ENCODE data around the gene FGF23. TPM values are rescaled to one million over a fixed set of nuclear protein-coding genes. Genes with fewer than 3 reads are reported as not detected.

The FGF23 gene
- total RNA-seq, 4 donors from 2014 or later, result not detected

DNA sequence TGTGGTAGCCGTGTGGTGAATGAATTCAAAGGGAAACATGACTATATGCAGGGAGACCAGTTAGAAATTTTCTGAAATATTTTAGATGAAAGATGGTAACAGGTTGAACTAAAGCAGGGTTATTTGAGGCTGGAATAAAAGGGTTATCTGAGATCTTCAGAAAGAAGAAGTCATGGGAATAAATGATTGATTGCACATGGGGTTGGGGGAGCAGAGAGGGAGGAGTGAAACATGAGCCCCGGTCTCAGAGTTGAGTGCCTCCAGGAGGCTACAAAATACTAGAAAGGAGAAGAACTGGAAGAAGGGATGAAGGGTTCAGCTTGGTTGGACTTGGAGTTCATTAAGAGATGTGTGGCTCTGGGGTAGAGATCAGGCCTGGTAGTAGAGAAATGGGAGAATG is 16.3 kb upstream of the FGF23 start:
- Histone ChIP-seq H3K4me3 (no peak overlapping the region), H3K27ac (no peak overlapping the region), H3K36me3 (no peaks in the 10 kb centered on the region), H3K9me3 (no peaks in the 10 kb centered on the region), H3K27me3 (peaks cover 17% of the 10 kb centered on the region), H3K4me1 (no peaks in the 10 kb centered on the region)
- no peak for DNase-seq (ENCODE audit: low spot score in 2 of 2)
- TF ChIP-seq, protein P1, sequence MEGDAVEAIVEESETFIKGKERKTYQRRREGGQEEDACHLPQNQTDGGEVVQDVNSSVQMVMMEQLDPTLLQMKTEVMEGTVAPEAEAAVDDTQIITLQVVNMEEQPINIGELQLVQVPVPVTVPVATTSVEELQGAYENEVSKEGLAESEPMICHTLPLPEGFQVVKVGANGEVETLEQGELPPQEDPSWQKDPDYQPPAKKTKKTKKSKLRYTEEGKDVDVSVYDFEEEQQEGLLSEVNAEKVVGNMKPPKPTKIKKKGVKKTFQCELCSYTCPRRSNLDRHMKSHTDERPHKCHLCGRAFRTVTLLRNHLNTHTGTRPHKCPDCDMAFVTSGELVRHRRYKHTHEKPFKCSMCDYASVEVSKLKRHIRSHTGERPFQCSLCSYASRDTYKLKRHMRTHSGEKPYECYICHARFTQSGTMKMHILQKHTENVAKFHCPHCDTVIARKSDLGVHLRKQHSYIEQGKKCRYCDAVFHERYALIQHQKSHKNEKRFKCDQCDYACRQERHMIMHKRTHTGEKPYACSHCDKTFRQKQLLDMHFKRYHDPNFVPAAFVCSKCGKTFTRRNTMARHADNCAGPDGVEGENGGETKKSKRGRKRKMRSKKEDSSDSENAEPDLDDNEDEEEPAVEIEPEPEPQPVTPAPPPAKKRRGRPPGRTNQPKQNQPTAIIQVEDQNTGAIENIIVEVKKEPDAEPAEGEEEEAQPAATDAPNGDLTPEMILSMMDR (IDR thresholded peaks at IDR 0.05), result no peak
- TF ChIP-seq EP300 (IDR thresholded peaks at IDR 0.05) (no peak), POLR2A (IDR thresholded peaks at IDR 0.05) (no peak), POLR2AphosphoS5 (IDR thresholded peaks at IDR 0.05) (no peak)
- WGBS, result 63% methylated on average over 2 of the region's 2 CpGs

DNA sequence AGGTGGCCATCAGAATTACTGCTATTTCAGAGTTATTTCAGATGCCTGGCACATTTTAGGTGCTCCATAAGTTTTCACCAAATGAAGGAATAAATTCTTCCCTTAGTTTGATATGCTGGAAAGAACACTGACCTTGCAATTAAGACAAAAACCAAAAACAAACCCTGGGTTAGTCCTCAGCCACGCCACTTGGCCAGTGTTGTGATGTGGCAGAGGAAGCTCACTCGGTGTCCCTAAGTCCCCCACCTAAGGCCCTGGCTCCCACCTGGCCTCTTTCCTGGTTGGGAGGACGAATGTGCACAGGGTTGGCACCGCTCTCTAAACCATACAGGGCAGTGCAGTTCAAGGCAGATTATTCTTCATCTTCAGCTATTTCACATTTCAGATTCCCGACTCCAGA is 13.7 kb upstream of the FGF23 start:
- no peak for DNase-seq (ENCODE audit: low spot score in 2 of 2)
- no peaks in the 10 kb centered on the region for H3K4me1 ChIP-seq
- WGBS, result 72% methylated on average over 5 of the region's 5 CpGs
- no peak for TF ChIP-seq EP300 (IDR thresholded peaks at IDR 0.05)
- H3K4me3 ChIP-seq, result no peak overlapping the region
- H3K9me3 ChIP-seq, result no peaks in the 10 kb centered on the region
- H3K36me3 ChIP-seq, result no peaks in the 10 kb centered on the region
- H3K27me3 ChIP-seq, result peaks cover 17% of the 10 kb centered on the region
- no peak overlapping the region for H3K27ac ChIP-seq

DNA sequence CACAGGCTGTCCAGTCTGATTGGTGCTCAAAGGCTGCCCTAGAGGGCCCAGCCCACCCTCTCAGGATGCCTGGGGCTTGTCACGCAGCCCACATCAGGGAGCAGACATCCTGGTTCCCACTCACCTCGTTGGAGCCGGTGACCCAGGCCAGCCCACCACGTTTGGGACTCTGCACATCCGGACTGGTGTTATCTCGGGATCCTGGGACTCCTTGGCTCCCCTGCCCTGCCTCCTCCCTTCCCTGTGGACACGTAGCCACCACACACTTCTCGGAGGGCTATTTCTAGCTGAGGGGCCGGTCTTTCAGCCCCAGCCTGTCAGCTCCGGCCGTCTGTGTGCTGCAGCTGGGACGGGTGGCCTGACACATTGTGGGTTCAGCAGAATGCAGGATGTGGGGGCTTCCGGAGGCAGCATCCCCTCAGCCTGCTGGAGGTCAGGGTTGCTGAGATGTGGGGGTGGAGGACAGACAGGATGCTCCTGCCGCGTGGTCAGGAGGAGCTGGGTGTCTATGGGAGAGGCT is 12.8 kb upstream of the FGF23 start:
- TF ChIP-seq POLR2AphosphoS5 (IDR thresholded peaks at IDR 0.05) (no peak), EP300 (IDR thresholded peaks at IDR 0.05) (no peak), POLR2A (IDR thresholded peaks at IDR 0.05) (no peak)
- TF ChIP-seq, protein P1 (IDR thresholded peaks at IDR 0.05), result no peak
- WGBS, result 27% methylated on average over 2 of the region's 15 CpGs

DNA sequence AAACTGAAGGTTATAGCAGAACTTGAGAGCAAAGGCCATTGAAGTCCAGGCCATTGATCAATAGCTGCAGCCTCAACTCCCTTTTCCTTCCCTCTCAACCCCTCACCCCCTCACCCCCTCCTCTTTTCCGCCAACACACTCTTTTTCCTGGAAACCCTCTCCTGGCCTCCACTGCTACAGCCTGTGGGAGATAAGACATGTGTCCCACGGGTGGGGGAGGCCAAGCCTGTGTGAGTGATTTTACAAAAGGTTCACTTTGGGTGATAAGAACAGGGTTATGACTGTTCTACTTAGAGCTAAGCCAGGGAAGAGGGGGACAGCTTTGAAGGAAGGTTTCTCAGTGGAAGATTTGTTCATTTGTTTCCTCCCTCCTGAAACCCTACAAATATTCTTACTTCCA is 9.2 kb upstream of the FGF23 start:
- Histone ChIP-seq H3K4me3 (no peak overlapping the region), H3K27me3 (peaks cover 17% of the 10 kb centered on the region), H3K9me3 (no peaks in the 10 kb centered on the region), H3K27ac (no peak overlapping the region), H3K36me3 (no peaks in the 10 kb centered on the region), H3K4me1 (no peaks in the 10 kb centered on the region)
- no peak for DNase-seq (ENCODE audit: low spot score in 2 of 2)
- TF ChIP-seq POLR2AphosphoS5 (IDR thresholded peaks at IDR 0.05) (no peak), EP300 (IDR thresholded peaks at IDR 0.05) (no peak), POLR2A (IDR thresholded peaks at IDR 0.05) (no peak)
- TF ChIP-seq, protein P1 (IDR thresholded peaks at IDR 0.05), result no peak
- 52% methylated on average over 2 of the region's 2 CpGs for WGBS

More for the DNA sequence above, 12.8 kb upstream of the FGF23 start:
- H3K27me3 ChIP-seq, result peaks cover 21% of the 10 kb centered on the region
- H3K27ac ChIP-seq, result no peak overlapping the region
- H3K4me1 ChIP-seq, result no peaks in the 10 kb centered on the region
- H3K4me3 ChIP-seq, result no peak overlapping the region
- H3K9me3 ChIP-seq, result no peaks in the 10 kb centered on the region
- no peak for DNase-seq (ENCODE audit: low spot score in 2 of 2)
- no peaks in the 10 kb centered on the region for H3K36me3 ChIP-seq

DNA sequence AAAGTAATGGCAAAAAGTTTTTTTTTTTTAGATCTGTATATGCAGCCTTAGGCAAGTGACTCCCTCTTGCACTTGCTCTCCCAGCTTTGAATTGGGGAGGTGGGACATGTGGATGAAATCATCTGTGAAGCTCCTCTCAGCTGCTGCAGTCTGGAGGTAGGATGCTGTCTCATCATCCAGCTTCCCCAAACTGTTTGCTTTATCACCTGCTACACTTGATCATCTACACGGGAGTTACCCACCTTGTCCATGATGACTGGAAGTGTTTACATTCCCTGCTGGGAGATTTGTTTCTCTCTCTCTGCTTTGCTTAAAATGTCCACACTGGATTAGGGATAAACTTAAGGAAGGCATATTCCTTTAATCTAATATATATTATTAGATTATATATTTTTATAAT is 8.5 kb upstream of the FGF23 start:
- Histone ChIP-seq H3K27me3 (peaks cover 13% of the 10 kb centered on the region), H3K4me1 (no peaks in the 10 kb centered on the region), H3K9me3 (no peaks in the 10 kb centered on the region), H3K4me3 (no peak overlapping the region), H3K27ac (no peak overlapping the region), H3K36me3 (no peaks in the 10 kb centered on the region)
- DNase-seq (ENCODE audit: low spot score in 2 of 2), result no peak
- TF ChIP-seq, protein P1 (IDR thresholded peaks at IDR 0.05), result no peak
- TF ChIP-seq POLR2AphosphoS5 (IDR thresholded peaks at IDR 0.05) (no peak), POLR2A (IDR thresholded peaks at IDR 0.05) (no peak), EP300 (IDR thresholded peaks at IDR 0.05) (no peak)
- WGBS, result 57% methylated on average over 1 of the region's 1 CpG

DNA sequence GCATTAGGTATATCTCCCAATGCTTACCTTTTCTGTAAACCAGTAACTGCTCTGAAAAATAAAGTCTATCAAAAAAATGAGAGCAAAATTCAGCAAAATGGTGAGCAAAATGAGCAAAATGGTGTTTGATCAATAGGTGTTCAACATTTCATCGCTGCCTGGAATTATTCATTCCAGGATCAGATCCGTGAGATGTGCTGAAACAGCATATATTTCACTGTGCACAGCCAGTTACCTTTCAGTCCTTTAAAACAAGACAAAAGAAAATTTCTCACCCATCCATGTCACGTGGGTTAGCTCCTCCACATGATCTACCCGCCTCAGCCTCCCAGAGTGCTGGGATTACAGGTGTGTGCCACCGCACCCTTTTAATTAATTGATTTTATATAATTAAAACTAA is 8.1 kb upstream of the FGF23 start:
- Histone ChIP-seq H3K36me3 (no peaks in the 10 kb centered on the region), H3K9me3 (no peaks in the 10 kb centered on the region), H3K27ac (no peak overlapping the region), H3K4me3 (no peak overlapping the region), H3K27me3 (peaks cover 10% of the 10 kb centered on the region), H3K4me1 (no peaks in the 10 kb centered on the region)
- DNase-seq (ENCODE audit: low spot score in 2 of 2), result no peak
- WGBS, result 84% methylated on average over 5 of the region's 5 CpGs
- no peak for TF ChIP-seq POLR2A (IDR thresholded peaks at IDR 0.05)
- TF ChIP-seq, protein P1 (IDR thresholded peaks at IDR 0.05), result no peak
- no peak for TF ChIP-seq POLR2AphosphoS5 (IDR thresholded peaks at IDR 0.05)
- no peak for TF ChIP-seq EP300 (IDR thresholded peaks at IDR 0.05)

Measured in suprapubic skin (tissue), 4 donors.